HG02870 (cell line): ENCODE results near the gene ICE2.

Experiments used
- ATAC-seq: cut with Tn5 transposase; IDR thresholded peaks from one replicate; pipeline ENCODE4 v1.9.1; 2021; ENCODE audit warnings: mild to moderate bottlenecking, moderate library complexity; ENCODE audit not compliant: unreplicated experiment

The ICE2 gene

DNA sequence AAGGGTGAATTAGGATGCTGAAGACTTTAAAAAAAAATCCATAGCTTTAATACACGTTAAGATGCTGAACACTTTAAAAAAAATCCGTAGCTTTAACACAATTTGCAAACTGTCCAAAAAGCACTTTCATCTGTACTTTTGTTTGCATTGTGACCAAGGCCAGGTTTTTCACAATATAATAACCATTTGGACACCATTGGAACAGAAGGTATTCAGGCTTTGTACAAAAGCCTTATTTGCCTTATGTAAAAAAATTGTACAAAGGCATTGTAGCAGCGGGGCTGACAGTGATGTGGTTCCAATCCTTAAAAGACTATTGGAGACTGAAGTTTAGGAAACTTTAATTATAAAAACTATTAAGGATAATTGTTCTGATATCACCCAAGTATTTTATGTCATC lies 15.2 kb upstream of the ICE2 start:
- no peak for ATAC-seq

DNA sequence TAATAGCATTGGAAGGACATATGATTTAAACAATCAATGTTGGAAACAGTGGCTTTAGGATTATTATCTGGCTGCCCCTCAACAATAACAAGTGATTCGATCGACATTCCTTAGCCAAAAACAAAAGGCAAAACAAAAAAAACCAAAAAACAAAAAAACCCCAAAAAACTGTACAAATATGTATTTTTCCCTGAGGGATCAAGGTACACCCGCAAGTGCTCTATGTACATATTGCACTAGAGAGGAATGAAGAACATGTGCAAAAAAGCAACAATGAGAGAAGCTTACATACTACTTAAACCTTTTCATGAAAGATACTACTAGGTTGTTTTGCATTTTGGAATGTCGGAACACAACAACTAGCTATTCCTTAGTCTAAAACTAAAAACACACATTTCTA lies 14.2 kb upstream of the ICE2 start:
- no peak for ATAC-seq

DNA sequence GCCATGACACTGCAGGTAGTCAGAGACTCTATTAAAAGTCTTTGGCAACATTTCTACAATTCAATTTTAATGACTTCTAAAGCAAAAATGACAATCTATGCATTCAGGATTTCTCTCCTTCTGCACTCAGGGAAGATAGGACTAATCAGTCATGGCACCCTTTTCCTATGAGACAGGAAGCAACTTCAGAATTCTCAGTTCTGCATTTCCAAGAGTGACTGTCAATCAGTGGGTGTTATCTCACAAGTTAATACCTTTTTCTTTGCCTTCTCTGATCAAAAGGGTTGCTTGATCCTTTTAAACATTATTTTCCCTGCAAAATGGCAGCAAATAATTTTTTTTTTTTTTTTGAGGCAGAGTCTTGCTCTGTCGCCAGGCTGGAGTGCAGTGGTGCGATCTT lies 7.8 kb upstream of the ICE2 start:
- ATAC-seq = no peak

DNA sequence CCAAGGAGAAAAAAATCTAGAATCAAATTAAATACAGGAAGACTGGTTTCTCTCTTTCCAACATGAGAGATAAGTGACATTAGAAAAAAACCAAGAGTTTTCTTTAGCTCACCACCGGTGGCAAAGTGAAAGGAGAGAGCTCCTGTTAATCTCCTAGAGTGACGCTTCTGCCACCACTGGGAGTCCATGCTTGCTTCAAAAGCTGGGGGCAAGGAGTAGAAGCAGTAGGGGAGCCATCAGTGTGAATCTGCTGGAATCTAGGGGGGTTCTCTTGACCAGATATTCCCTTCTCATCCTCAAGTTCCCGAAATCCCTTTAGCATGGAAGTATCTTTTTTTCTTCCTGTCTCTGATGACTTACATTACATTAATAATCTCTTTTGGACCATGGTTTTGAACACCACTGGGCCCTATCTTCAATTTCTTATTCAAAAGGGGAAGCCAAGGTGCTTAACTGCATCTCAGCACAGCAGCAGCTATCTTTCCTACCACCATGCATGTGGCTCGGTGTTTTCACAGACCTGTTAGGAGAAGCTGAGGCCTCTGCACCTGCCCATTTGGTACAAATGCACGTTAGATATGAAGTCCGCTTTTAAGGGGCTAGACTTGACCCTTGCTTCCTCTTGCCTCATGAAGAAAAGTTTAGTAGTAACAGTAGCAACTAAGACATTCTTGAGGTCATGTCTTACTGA lies 6.6 kb upstream of the ICE2 start:
- no peak for ATAC-seq

DNA sequence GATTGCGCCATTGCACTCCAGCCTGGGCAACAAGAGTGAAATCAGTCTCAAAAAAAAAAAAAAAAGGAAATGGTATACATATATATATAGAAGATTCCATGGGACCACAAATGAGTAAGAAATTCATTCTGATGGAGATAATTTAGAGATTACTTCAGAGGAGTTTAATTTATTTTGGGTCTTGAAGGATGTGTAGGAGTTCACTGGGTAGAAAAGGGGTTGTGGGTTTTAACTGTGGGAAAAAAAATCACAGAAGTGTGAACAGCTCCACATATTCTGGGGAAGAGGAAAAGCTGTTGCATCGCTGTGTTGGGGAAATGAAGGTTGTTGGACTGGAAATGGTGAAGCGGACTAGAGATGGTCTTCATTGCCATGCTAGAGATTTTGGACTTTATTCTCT lies 4.1 kb upstream of the ICE2 start:
- no peak for ATAC-seq

DNA sequence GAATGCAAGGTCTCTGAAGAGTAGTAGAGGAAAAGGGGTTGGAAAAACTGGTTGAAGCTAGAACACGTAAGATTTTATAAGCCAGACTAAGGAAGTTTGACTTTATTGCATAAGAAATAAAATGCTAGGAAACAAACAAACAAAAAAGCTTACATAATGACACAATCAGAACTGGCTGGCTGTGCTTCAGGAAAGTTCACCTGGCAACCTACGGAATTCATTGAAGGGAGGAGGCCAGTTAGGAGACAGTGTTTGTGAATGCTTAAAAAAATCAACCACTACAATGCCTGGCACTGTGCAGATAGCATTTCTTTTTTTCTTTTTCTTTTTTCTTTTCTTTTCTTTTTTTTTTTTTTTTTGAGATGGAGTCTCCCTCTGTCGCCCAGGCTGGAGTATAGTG lies 1.9 kb upstream of the ICE2 start:
- no peak for ATAC-seq

DNA sequence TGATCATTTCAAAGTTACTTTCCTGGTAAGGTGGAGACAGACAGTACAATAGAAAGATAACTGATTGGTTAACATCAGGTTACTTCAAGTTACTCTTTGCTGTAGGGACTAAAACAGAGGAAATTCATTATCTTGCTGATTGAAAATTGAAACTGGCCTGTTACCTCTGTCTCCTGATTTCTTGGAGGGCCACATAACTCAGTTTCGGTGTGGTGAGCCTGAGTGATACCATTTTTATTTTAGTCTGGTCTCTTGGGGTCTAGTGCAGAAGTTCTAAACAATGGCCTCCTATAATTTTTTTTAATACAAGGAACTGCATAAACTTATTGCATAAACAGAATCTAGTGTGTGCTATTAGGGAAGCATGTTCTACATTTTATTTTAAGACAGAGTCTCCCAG lies 1.2 kb upstream of the ICE2 start:
- no peak for ATAC-seq

DNA sequence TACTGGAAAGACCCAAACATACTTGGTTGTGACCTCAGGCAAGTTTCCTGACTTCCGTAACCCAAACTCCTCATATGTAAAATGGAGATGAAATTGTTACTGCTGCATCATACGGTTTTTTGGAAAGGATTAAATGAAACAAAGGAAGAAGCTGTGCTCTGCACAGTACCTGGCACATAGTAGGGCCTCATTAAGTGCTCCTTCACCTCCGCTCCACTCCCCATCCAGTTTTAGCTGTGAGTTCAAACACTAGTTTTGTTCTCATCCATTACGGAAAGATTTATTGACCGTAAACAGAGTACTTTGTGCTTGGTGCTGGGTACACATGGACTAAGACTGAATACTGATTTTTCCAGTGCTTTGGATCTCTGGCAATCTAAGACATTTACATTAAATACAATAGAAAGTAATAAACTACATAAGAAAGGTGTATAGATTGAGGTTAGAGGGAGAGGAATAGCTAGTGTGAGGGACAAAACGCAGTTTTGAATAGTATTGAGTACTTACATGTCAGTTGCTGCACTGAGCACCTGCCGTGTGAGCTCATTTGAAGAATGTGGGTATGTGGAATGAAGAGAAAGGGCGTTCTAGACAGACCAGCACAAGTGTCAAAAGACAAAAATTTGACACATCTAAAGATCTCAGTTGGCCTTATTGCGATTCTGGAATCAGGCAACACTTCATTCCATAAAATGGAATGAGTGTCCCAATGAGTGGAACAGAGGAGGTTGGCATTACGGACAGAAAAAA lies 594 bp upstream of the ICE2 start:
- ATAC-seq = no peak

DNA sequence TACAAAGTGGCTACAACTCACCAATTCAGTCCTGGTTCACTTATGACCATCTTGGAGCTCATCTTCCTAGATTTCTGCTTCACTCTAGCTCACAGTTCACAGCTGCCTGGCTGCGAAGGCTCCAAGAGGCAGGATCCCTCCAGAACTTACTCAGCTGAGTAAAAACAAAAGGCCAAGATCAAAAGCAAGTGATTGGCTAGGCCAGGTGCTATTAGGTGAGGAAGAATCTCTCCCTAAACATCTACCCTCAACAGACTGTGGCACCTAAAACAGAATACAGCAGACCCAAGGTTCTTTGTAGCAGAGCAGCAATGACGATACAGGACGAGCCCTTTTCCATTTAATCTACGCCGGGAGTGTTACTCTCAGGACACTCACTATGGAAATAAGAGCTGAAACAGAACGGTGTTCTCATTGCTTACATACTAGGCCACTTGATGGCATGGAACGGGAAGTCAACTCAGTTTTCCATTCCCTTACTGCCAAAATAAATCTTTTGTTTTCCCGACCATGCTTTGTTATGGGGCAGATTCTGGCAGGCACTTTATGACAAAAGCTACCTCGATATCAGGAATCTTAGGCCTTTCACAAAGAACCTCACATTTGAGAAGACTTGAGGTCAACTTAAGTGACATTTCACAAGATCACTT lies 901 bp downstream of the ICE2 start:
- ATAC-seq = no peak

- ATAC-seq = no peak
Observed at GRCh38 chr15:60477164-60477563, 1.8 kb downstream of the ICE2 start.

DNA sequence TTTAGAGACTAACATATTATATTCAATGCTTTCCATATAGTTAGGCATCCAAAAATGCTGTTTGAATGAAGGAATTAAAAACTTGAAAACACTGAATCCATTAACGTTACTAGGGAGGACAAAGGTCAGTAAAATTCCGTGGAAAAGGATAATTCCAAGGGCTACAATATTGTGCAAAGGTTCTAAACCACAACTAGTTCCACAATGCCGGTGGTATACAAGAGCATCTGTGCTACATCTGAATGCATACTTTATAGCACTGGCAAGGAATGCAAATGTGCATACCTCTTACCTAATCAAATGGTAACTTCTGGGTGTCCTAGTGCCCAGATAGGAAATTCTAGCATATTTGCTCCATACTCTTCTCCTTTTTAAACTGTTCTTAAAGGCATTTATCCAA lies 2.2 kb downstream of the ICE2 start:
- ATAC-seq = no peak

DNA sequence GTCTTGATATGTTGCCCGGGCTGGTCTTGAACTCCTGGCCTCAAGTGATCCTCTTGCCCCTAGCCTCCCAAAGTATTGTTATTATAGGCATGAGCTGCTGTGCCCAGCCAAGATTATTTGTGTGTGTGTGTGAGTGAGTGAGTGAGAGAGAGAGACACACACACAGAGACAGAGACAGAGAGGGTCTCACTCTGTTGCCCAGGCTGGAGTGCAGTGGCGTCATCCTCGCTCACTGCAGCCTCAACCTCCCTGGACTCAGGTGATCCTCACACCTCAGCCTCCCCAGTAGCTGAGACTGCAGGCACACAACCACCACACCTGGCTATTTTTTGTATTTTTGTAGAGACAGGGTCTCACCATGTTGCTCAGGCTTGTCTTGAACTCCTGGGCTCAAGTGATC lies 5.8 kb downstream of the ICE2 start:
- no peak for ATAC-seq

GRCh38 chr15:60471314-60471713 lies 7.6 kb downstream of the ICE2 start:
- ATAC-seq = no peak

- ATAC-seq = no peak
Observed at GRCh38 chr15:60469893-60470641, 8.9 kb downstream of the ICE2 start.

- ATAC-seq = no peak
Observed at GRCh38 chr15:60464836-60465630, 13.9 kb downstream of the ICE2 start.

DNA sequence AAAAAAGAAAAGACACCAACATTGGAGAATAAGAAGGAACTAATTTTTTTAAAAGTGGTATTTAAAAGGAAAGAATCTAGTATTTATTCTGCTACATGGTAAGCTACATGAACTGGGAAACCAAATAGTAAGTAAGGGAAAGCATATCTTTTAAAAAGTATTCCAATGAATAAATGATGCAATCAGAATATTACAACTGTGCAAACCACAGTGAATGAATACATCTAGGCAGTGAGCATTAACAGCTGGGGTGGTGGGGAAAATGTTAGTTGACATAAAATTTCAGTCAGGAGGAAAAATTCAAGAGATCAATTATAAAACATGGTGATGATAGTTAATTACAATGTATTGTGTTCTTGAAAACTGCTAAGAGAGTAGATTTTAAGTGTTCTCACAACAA lies 16.9 kb downstream of the ICE2 start:
- no peak for ATAC-seq

- no peak for ATAC-seq
Observed at GRCh38 chr15:60460931-60461330, 18.0 kb downstream of the ICE2 start.

DNA sequence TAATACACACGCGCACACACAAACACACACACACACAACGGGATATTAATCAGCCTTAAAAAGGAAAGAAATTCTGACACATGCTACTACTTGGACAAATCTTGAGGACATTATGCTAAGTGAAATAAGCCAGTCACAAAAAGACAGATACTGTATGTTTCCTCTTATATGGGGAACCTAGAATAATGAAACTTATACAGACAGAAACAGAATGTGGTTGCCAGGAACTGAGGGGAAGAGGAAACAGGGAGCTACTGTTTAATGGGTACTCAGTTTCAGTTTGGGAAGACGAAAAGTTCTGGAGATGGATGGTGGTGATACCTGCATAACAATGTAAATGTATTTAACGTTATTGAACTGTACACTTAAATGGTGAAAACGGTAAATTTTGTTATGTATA lies 20.2 kb downstream of the ICE2 start:
- ATAC-seq = no peak

- no peak for ATAC-seq
Observed at GRCh38 chr15:60457985-60458384, 21.0 kb downstream of the ICE2 start.

DNA sequence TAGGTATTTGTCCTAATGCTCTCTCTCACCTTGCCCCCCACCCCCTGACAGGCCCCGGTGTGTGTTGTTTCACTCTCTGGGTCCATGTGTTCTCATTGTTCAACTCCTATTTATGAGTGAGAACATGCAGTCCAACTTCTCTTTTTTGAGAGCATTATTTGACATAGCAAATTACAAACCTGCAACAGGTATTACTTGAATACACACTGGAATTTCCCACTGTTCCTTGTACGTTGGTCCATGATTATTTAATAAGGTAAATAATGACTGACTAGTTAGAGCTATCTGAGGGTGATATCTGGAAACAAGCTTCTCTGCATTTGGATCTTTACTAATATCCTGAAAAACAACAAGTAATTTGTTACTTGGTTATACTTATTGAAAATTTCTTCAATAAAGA lies 24.1 kb downstream of the ICE2 start:
- no peak for ATAC-seq
